HUES64 (cell line): ENCODE results near the gene EMD. TPM values are rescaled to one million over a fixed set of nuclear protein-coding genes. Genes with fewer than 3 reads are reported as not detected.
A peak's percentile ranks its signal among the peaks of the same experiment; 100 is the strongest.
"Not testable (repeated sequence)": the region's sequence is repeated elsewhere in the genome, so short reads cannot be mapped to it uniquely, and the experiment has no call there.

ENCODE experiments used
- H3K27ac ChIP-seq: 2 replicates; pipeline ENCODE4 v1.7.0; 2013; ENCODE audit warnings: low read depth, low read length, inconsistent platforms
- H3K27me3 ChIP-seq: 2 replicates; pipeline ENCODE4 v1.6.1; 2013; ENCODE audit warnings: mild to moderate bottlenecking, low read length; ENCODE audit not compliant: insufficient read depth
- H3K36me3 ChIP-seq: 2 replicates; pipeline ENCODE4 v1.6.1; 2013; ENCODE audit warnings: mild to moderate bottlenecking, low read length; ENCODE audit not compliant: insufficient read depth
- H3K4me1 ChIP-seq: 2 replicates; pipeline ENCODE4 v1.6.1; 2013; ENCODE audit warnings: mild to moderate bottlenecking, low read length, moderate library complexity; ENCODE audit not compliant: insufficient read depth
- H3K4me3 ChIP-seq: 2 replicates; pipeline ENCODE4 v1.5.1; 2013; ENCODE audit warnings: mild to moderate bottlenecking, low read length, moderate library complexity
- H3K9ac ChIP-seq: 2 replicates; pipeline ENCODE4 v1.6.1; 2013; ENCODE audit warnings: mild to moderate bottlenecking, low read depth, low read length
- H3K9me3 ChIP-seq: 2 replicates; pipeline ENCODE4 v1.6.1; 2013; ENCODE audit warnings: low read depth, low read length; ENCODE audit not compliant: insufficient read depth
- WGBS: fragments of 150-250, 120-280 bp; methylation state at CpG from one replicate; pipeline ENCODE4 v1.1.7; 2013; ENCODE audit warnings: missing lambda C conversion rate; 5-methylcytosine and 5-hydroxymethylcytosine counted together
- polyA plus RNA-seq, 2 experiments: library from polyadenylated mRNA; stranded (reverse); fragments of 50-300 nt; gene quantifications; one replicate each; pipeline ENCODE4 v1.2.3, GENCODE V29; 2013

Gene EMD
- 78.8 TPM for polyA plus RNA-seq (2013, experiment 1 of 2)
- polyA plus RNA-seq (2013, experiment 2 of 2) = 81.5 TPM

GRCh38 chrX:154378799-154379568 is at the start of gene EMD:
EMD (plus strand) TSS chrX:154379295; CDS start chrX:154379485, 190 bp downstream.
- Histone ChIP-seq H3K27me3 (peaks cover 3% of the 10 kb centered on the region; the same call in 1 of the 2 replicates), H3K9ac (peak within 1 kb of the TSS; percentile 96), H3K4me3 (peak within 1 kb of the TSS; percentile 85), H3K9me3 (no peaks in the 10 kb centered on the region), H3K36me3 (peaks cover 11% of the 10 kb centered on the region), H3K4me1 (peaks cover 6% of the 10 kb centered on the region), H3K27ac (peak within 1 kb of the TSS; percentile 99)
- under 1% methylated on average over 103 of the region's 103 CpGs for WGBS

GRCh38 chrX:154332561-154332960 is 46.5 kb upstream of the EMD start:
- H3K4me3 ChIP-seq = no peak overlapping the region
- no peaks in the 10 kb centered on the region for H3K4me1 ChIP-seq
- H3K36me3 ChIP-seq = no peaks in the 10 kb centered on the region
- WGBS = 94% methylated on average over 29 of the region's 29 CpGs
- H3K9ac ChIP-seq = no peak overlapping the region
- no peaks in the 10 kb centered on the region for H3K27me3 ChIP-seq
- H3K27ac ChIP-seq = no peak overlapping the region
- H3K9me3 ChIP-seq = no peaks in the 10 kb centered on the region

- Histone ChIP-seq H3K27ac (no peak overlapping the region), H3K4me1 (no peaks in the 10 kb centered on the region), H3K4me3 (no peak overlapping the region), H3K27me3 (no peaks in the 10 kb centered on the region), H3K9me3 (no peaks in the 10 kb centered on the region), H3K9ac (no peak overlapping the region), H3K36me3 (no peaks in the 10 kb centered on the region)
- 93% methylated on average over 9 of the region's 9 CpGs for WGBS
Measured at GRCh38 chrX:154333116-154333515, 46.0 kb upstream of the EMD start.

- Histone ChIP-seq H3K9ac (no peak overlapping the region), H3K27ac (no peak overlapping the region), H3K4me3 (no peak overlapping the region)
Measured at GRCh38 chrX:154333837-154334271, 45.2 kb upstream of the EMD start.

GRCh38 chrX:154334496-154334895 is 44.6 kb upstream of the EMD start:
- Histone ChIP-seq H3K9me3 (no peaks in the 10 kb centered on the region), H3K27ac (no peak overlapping the region), H3K4me3 (no peak overlapping the region), H3K27me3 (no peaks in the 10 kb centered on the region), H3K36me3 (no peaks in the 10 kb centered on the region), H3K9ac (no peak overlapping the region), H3K4me1 (no peaks in the 10 kb centered on the region)
- WGBS = 73% methylated on average over 10 of the region's 10 CpGs

More at GRCh38 chrX:154333837-154334271, 45.2 kb upstream of the EMD start:
- 94% methylated on average over 6 of the region's 6 CpGs for WGBS
- Histone ChIP-seq H3K27me3 (no peaks in the 10 kb centered on the region), H3K9me3 (no peaks in the 10 kb centered on the region), H3K36me3 (no peaks in the 10 kb centered on the region), H3K4me1 (no peaks in the 10 kb centered on the region)

GRCh38 chrX:154341399-154342298 is 37.4 kb upstream of the EMD start:
- not testable (repeated sequence) for H3K4me3 ChIP-seq, H3K4me1 ChIP-seq, H3K9ac ChIP-seq, H3K27me3 ChIP-seq, H3K36me3 ChIP-seq, H3K27ac ChIP-seq, H3K9me3 ChIP-seq
- no CpG with 5 or more reads among the region's 115 CpGs for WGBS

- not testable (repeated sequence) for H3K9ac ChIP-seq, H3K9me3 ChIP-seq, H3K27me3 ChIP-seq, H3K27ac ChIP-seq, H3K4me3 ChIP-seq, H3K36me3 ChIP-seq, H3K4me1 ChIP-seq
- WGBS = no CpG with 5 or more reads among the region's 16 CpGs
Measured at GRCh38 chrX:154343063-154343462, 36.0 kb upstream of the EMD start.

- no CpG with 5 or more reads among the region's 20 CpGs for WGBS
- not testable (repeated sequence) for H3K9me3 ChIP-seq, H3K27ac ChIP-seq, H3K4me1 ChIP-seq, H3K36me3 ChIP-seq, H3K4me3 ChIP-seq, H3K9ac ChIP-seq, H3K27me3 ChIP-seq
Measured at GRCh38 chrX:154343620-154344019, 35.5 kb upstream of the EMD start.

GRCh38 chrX:154348114-154348531 is 31.0 kb upstream of the EMD start:
- WGBS = 83% methylated on average over 6 of the region's 7 CpGs
- Histone ChIP-seq H3K27me3 (no peaks in the 10 kb centered on the region), H3K4me1 (no peaks in the 10 kb centered on the region), H3K9me3 (no peaks in the 10 kb centered on the region), H3K4me3 (no peak overlapping the region), H3K36me3 (peaks cover 50% of the 10 kb centered on the region), H3K9ac (no peak overlapping the region), H3K27ac (no peak overlapping the region; the same call in 1 of the 2 replicates)

GRCh38 chrX:154348646-154349358 is 30.3 kb upstream of the EMD start:
- H3K36me3 ChIP-seq = peaks cover 56% of the 10 kb centered on the region
- H3K9ac ChIP-seq = no peak overlapping the region
- no peaks in the 10 kb centered on the region for H3K4me1 ChIP-seq
- no peak overlapping the region; the same call in 1 of the 2 replicates for H3K27ac ChIP-seq
- H3K27me3 ChIP-seq = no peaks in the 10 kb centered on the region
- H3K4me3 ChIP-seq = no peak overlapping the region
- 94% methylated on average over 24 of the region's 24 CpGs for WGBS
- no peaks in the 10 kb centered on the region for H3K9me3 ChIP-seq
